Upper lobe of right lung (tissue), 1 donor: Measurements from ENCODE around the gene PLAAT2. TPM values are rescaled to one million over a fixed set of nuclear protein-coding genes. Genes with fewer than 3 reads are reported as not detected.

Experiments
- ATAC-seq: fragments of 200-7000 bp; cut with Tn5 transposase; one replicate; pipeline ENCODE4 v1.9.1; 2020; ENCODE audit warnings: mild to moderate bottlenecking, moderate library complexity
- DNase-seq: peaks from one replicate; pipeline ENCODE4 v3.0.0-alpha.2; 2020
- H3K27ac ChIP-seq: fragments of 200-600 bp; one replicate; pipeline ENCODE4 v1.8.0; 2022
- H3K27me3 ChIP-seq: fragments of 200-600 bp; one replicate; pipeline ENCODE4 v1.8.0; 2022; ENCODE audit warnings: mild to moderate bottlenecking
- H3K36me3 ChIP-seq: fragments of 200-600 bp; one replicate; pipeline ENCODE4 v1.8.0; 2022
- H3K4me1 ChIP-seq: fragments of 200-600 bp; one replicate; pipeline ENCODE4 v1.8.0; 2022
- H3K4me3 ChIP-seq: fragments of 200-600 bp; one replicate; pipeline ENCODE4 v1.8.0; 2022; ENCODE audit warnings: mild to moderate bottlenecking
- H3K9me3 ChIP-seq: fragments of 200-600 bp; one replicate; pipeline ENCODE4 v1.8.0; 2022
- CTCF ChIP-seq: fragments of 200-600 bp; IDR thresholded peaks from one replicate; pipeline ENCODE4 v1.8.0; 2022; ENCODE audit warnings: antibody characterized with exemption
- intact Hi-C: fragments of 100-400 bp; cut with DNase I; formaldehyde crosslinking; loops from one replicate; pipeline ENCODE4 v1.11.0; 2022
- total RNA-seq: library from RNA; stranded (reverse); fragmentation: NEBNext Ultra II Directional; extraction: Animal tissue kit (Norgen Biotek cat#: 25700); gene quantifications from one replicate; pipeline ENCODE4 v1.2.1, GENCODE V29; 2021
- donor health status: DM: no; HTN: yes; CAD: no; lungs with severe emphysema.

Gene PLAAT2
- total RNA-seq, 1 donor from 2014 or later = 4.2 TPM

- Histone ChIP-seq H3K4me3 (no peak overlapping the region), H3K4me1 (peaks cover 10% of the 10 kb centered on the region), H3K27ac (peak overlapping the region; percentile 86), H3K27me3 (no peaks in the 10 kb centered on the region), H3K9me3 (no peaks in the 10 kb centered on the region), H3K36me3 (no peaks in the 10 kb centered on the region)
- DNase-seq (peak; percentile 87), ATAC-seq (peak; percentile 88)
- TF ChIP-seq CTCF = no peak
- intact Hi-C loops = no loop called here
Measured at GRCh38 chr11:63560506-63561180, 2.5 kb downstream of the PLAAT2 start.

GRCh38 chr11:63558459-63559157 is 4.6 kb downstream of the PLAAT2 start:
- TF ChIP-seq CTCF = no peak
- ATAC-seq (peak; percentile 25), DNase-seq (no peak)
- no peaks in the 10 kb centered on the region for H3K27me3 ChIP-seq
- peaks cover 11% of the 10 kb centered on the region for H3K4me1 ChIP-seq
- no peaks in the 10 kb centered on the region for H3K9me3 ChIP-seq
- no peaks in the 10 kb centered on the region for H3K36me3 ChIP-seq
- H3K4me3 ChIP-seq = no peak overlapping the region
- intact Hi-C loops = no loop called here
- H3K27ac ChIP-seq = peak overlapping the region; percentile 86

GRCh38 chr11:63557570-63557969 is 5.6 kb downstream of the PLAAT2 start:
- intact Hi-C loops = no loop called here
- ATAC-seq (no peak), DNase-seq (no peak)
- H3K4me3 ChIP-seq = no peak overlapping the region
- H3K9me3 ChIP-seq = no peaks in the 10 kb centered on the region
- no peaks in the 10 kb centered on the region for H3K27me3 ChIP-seq
- peaks cover 16% of the 10 kb centered on the region for H3K4me1 ChIP-seq
- TF ChIP-seq CTCF = no peak
- no peak overlapping the region for H3K27ac ChIP-seq
- H3K36me3 ChIP-seq = no peaks in the 10 kb centered on the region

- intact Hi-C loops = no loop called here
- ATAC-seq = no peak
- Histone ChIP-seq H3K27ac (no peak overlapping the region), H3K27me3 (no peaks in the 10 kb centered on the region), H3K36me3 (no peaks in the 10 kb centered on the region), H3K4me1 (peaks cover 16% of the 10 kb centered on the region), H3K9me3 (no peaks in the 10 kb centered on the region), H3K4me3 (no peak overlapping the region)
- no peak for DNase-seq
- no peak for TF ChIP-seq CTCF
Measured at GRCh38 chr11:63556404-63557013, 6.7 kb downstream of the PLAAT2 start.

- ATAC-seq = no peak
- no peaks in the 10 kb centered on the region for H3K27me3 ChIP-seq
- intact Hi-C loops = no loop called here
Measured at GRCh38 chr11:63554877-63555223, 8.3 kb downstream of the PLAAT2 start.

More at GRCh38 chr11:63554877-63555223, 8.3 kb downstream of the PLAAT2 start:
- no peak overlapping the region for H3K4me3 ChIP-seq
- no peaks in the 10 kb centered on the region for H3K9me3 ChIP-seq
- H3K36me3 ChIP-seq = no peaks in the 10 kb centered on the region
- DNase-seq = no peak
- H3K27ac ChIP-seq = no peak overlapping the region
- peaks cover 11% of the 10 kb centered on the region for H3K4me1 ChIP-seq
- TF ChIP-seq CTCF = no peak
